ENCODE results near the gene NSD2.

GRCh38 chr4:1856943-1857699, 14.1 kb upstream of the NSD2 start:
- no peak for TF ChIP-seq CTCF (IDR thresholded peaks at IDR 0.05; ENCODE audit: poor library complexity)
- no peak for TF ChIP-seq EZH2 (IDR thresholded peaks at IDR 0.05; ENCODE audit: borderline replicate concordance)
- TF ChIP-seq EZH2phosphoT487 (IDR thresholded peaks at IDR 0.05; ENCODE audit: low read depth, severe bottlenecking, unreplicated experiment): no peak
